Fibroblast of pulmonary artery (primary cell): ENCODE results near the gene AAMDC.
A peak's percentile ranks its signal among the peaks of the same experiment; 100 is the strongest.

Experiments used
- DNase-seq: peaks from one replicate; pipeline ENCODE4 v3.0.0-alpha.2; 2010; ENCODE audit warnings: low read depth
- H3K4me3 ChIP-seq: replicated peaks from 2 replicates; pipeline ENCODE4 v1.5.1; 2011; ENCODE audit warnings: low read depth, mild to moderate bottlenecking, control low read depth, low read length, moderate library complexity
- CTCF ChIP-seq: IDR thresholded peaks from 2 replicates; pipeline ENCODE4 v1.5.1; 2011; ENCODE audit warnings: mild to moderate bottlenecking, control low read depth, low read length, inconsistent platforms; ENCODE audit errors: missing control alignments

Gene AAMDC

GRCh38 chr11:77799338-77799737, 21.6 kb upstream of the AAMDC start:
- H3K4me3 ChIP-seq = no peak overlapping the region
- peak; percentile 31 for DNase-seq
- TF ChIP-seq CTCF = no peak

GRCh38 chr11:77800449-77800848, 20.5 kb upstream of the AAMDC start:
- TF ChIP-seq CTCF = no peak
- no peak for DNase-seq
- H3K4me3 ChIP-seq = no peak overlapping the region

DNA sequence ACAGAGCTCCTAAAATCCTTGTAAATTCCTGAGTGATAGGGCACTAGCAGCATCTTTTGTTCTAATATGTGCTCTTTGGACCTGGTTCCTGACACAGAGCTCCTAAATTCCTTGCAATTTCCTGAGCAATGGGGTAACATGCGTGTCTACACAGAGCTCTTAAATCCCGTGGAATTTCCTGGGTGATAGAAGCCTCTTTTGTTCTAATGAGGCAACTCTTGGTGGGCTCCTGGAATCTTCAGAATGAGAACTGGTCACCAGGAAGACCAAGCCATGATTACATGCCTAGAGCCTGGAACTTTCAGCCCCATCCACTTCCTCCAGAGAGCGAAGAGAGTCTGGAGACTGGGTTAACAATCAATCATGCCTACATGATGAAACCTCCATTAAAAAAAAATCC, 19.5 kb upstream of the AAMDC start:
- no peak for DNase-seq
- no peak for TF ChIP-seq CTCF

GRCh38 chr11:77806415-77806814, 14.5 kb upstream of the AAMDC start:
- no peak overlapping the region for H3K4me3 ChIP-seq
- DNase-seq = no peak
- no peak for TF ChIP-seq CTCF

More for the DNA sequence above, 19.5 kb upstream of the AAMDC start:
- H3K4me3 ChIP-seq = no peak overlapping the region

- no peak for TF ChIP-seq CTCF
- H3K4me3 ChIP-seq = no peak overlapping the region
- no peak for DNase-seq
Observed at GRCh38 chr11:77806993-77807392, 14.0 kb upstream of the AAMDC start.

DNA sequence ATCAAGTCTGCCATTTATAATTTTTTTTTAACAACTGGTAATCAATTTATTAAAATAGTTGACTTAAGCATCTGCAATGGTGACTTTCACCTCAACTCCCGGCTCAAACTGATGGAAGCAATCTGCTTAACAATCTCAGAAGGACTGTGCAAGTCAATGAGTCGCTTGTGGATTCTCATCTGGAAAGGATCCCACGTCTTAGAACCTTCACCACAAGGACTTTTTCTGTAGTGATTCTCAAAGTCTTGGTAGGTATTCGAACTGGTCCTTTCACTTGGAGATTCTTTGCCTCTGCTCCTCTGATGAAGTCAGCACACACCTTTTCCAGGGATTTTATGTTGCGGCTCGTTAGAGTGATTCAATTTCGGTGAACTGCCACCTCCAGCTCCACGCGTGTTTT, 7.7 kb upstream of the AAMDC start:
- DNase-seq = no peak
- TF ChIP-seq CTCF = no peak
- no peak overlapping the region for H3K4me3 ChIP-seq

GRCh38 chr11:77814848-77815247, 6.1 kb upstream of the AAMDC start:
- no peak for DNase-seq
- H3K4me3 ChIP-seq = no peak overlapping the region
- no peak for TF ChIP-seq CTCF
